Brain microvascular endothelial cell (primary cell): Measurements from ENCODE around the gene MAP4.

Source experiments
- DNase-seq: peaks from one replicate; pipeline ENCODE4 v3.0.0-alpha.2; 2020
- H3K27ac ChIP-seq: fragments of 250-450 bp; sonication (Bioruptor Pico); 2 replicates; pipeline ENCODE4 v1.5.1; 2020; ENCODE audit warnings: mild to moderate bottlenecking, moderate library complexity
- H3K27me3 ChIP-seq: fragments of 250-450 bp; sonication (Bioruptor Pico); replicated peaks from 2 replicates; pipeline ENCODE4 v1.5.1; 2020; ENCODE audit warnings: mild to moderate bottlenecking
- H3K36me3 ChIP-seq: fragments of 250-450 bp; sonication (Bioruptor Pico); replicated peaks from 2 replicates; pipeline ENCODE4 v1.5.1; 2020; ENCODE audit warnings: mild to moderate bottlenecking
- H3K4me3 ChIP-seq: 2 replicates; pipeline ENCODE4 v1.5.1; 2011; ENCODE audit warnings: low read depth, mild to moderate bottlenecking, control low read depth, low read length, moderate library complexity
- in situ Hi-C: cut with HindIII; loops from 2 replicates; pipeline ENCODE4 v1.10.0; 2017; ENCODE audit warnings: low sequenced_read_pairs, low pct_ligation_motif_present
- TF ChIP-seq, protein P1 (sequence below): IDR thresholded peaks from 2 replicates; pipeline ENCODE4 v1.5.1; 2011; ENCODE audit warnings: low read depth, mild to moderate bottlenecking, moderate library complexity, low read length, control low read depth, inconsistent platforms; ENCODE audit errors: missing control alignments

MAP4 gene

DNA sequence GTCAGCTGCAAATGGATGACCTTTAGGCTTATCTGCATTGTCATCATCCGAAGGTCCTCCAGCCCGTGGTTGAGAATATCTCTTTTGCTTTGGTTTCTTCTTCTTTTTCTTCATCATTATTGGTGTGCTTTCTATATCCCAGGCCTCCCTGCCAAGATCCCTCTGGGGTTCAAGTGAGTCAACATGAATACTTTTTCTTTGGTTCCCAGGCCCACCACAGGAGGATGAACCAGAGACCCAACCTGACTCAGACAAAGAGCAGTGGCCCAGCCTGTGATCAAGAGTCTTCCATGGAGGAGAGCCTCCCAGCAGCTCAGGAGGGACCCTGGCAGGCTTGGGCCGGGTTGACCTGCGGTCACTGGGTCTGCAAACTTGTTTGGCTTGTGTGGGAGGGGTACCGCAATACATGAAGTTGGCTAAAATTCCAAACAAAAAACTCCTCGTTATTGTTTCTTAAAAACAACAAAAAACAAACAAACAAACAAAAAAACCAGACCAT lies 104.2 kb downstream of the MAP4 start:
- Histone ChIP-seq H3K27me3 (no peaks in the 10 kb centered on the region), H3K36me3 (peaks cover 52% of the 10 kb centered on the region), H3K27ac (peak overlapping the region; percentile 65), H3K4me3 (no peak overlapping the region)
- in situ Hi-C loops, result no loop called here
- DNase-seq, result peak; percentile 49
- TF ChIP-seq, protein P1, sequence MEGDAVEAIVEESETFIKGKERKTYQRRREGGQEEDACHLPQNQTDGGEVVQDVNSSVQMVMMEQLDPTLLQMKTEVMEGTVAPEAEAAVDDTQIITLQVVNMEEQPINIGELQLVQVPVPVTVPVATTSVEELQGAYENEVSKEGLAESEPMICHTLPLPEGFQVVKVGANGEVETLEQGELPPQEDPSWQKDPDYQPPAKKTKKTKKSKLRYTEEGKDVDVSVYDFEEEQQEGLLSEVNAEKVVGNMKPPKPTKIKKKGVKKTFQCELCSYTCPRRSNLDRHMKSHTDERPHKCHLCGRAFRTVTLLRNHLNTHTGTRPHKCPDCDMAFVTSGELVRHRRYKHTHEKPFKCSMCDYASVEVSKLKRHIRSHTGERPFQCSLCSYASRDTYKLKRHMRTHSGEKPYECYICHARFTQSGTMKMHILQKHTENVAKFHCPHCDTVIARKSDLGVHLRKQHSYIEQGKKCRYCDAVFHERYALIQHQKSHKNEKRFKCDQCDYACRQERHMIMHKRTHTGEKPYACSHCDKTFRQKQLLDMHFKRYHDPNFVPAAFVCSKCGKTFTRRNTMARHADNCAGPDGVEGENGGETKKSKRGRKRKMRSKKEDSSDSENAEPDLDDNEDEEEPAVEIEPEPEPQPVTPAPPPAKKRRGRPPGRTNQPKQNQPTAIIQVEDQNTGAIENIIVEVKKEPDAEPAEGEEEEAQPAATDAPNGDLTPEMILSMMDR, result no peak

DNA sequence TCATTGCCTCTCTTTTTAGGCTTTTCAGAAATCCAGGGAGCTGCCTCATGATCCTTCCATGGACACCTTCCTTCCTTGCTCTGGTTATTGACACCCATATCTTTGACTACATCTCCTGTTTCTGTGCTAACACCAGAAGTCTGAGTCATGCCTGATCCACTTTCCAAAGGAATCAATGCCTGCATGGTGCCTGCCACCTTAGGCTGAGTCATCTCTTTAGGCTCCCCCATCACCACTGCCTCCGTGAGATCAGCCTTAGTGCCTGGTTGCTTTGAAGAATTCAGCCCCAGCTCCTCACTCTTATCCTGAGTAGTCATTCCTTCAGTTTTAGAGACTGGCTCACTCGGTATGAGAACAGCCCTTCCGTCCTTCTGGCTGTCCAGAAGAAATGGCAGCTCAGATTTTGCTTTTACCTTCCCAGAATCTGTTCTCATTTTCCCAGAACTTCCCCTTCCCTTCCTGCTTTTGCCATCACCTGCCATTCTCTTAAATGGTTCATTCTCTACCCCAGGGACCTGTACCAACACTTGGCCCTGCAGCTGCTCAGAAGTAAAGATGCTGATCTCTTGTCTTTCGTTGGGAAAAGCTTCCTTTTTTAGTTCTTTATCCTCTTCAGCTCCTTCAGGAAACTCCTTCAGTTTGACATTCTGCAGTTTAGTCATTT lies 105.3 kb downstream of the MAP4 start:
- H3K27ac ChIP-seq, result peak overlapping the region; percentile 65
- TF ChIP-seq, protein P1, result no peak
- H3K36me3 ChIP-seq, result peaks cover 45% of the 10 kb centered on the region
- H3K27me3 ChIP-seq, result no peaks in the 10 kb centered on the region
- peak; percentile 94 for DNase-seq
- in situ Hi-C loops, result no loop called here
- no peak overlapping the region for H3K4me3 ChIP-seq

DNA sequence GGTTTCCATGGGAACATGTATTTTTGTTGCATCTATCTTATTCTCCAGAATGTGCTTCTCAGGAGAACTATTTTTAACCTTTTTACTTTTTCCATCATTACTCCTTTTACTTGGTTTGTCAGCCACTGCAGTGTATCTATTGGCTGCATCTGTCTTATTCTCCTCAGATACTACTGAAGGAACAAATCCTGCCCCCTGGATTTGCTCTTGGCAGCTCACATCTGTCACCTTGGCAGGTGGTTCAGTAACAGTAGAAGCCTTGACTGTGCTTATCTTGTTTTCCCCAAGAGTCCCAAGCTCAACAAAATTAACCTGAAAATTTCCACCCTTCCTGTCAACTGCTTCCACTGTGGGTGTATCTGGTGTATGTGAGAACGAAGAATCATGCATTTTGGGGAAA lies 106.0 kb downstream of the MAP4 start:
- Histone ChIP-seq H3K27me3 (no peaks in the 10 kb centered on the region), H3K4me3 (no peak overlapping the region), H3K36me3 (peaks cover 38% of the 10 kb centered on the region), H3K27ac (peak overlapping the region; percentile 15)
- TF ChIP-seq, protein P1, result no peak
- no peak for DNase-seq
- in situ Hi-C loops, result no loop called here

DNA sequence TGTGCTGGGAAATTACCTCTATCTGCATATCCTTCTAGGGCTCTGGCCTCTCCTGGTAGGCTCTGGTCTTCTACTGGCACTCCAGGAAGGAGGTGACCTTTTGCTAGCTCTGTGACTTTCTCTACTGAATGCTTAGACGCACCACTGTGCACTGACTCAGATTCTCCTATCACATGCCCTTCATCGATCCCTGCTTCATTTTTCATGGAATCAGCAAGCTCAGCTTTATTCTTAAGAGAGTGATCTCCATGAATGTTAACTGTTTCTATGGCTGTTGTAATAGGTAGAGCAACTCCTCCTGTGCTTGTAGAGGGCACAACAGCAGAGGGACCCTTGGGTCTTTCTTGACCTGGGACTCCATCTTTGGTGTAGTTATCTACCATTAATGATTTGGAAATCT lies 106.6 kb downstream of the MAP4 start:
- in situ Hi-C loops, result no loop called here
- TF ChIP-seq, protein P1, result no peak
- Histone ChIP-seq H3K27ac (no peak overlapping the region), H3K4me3 (no peak overlapping the region), H3K27me3 (no peaks in the 10 kb centered on the region), H3K36me3 (peaks cover 36% of the 10 kb centered on the region)
- DNase-seq, result no peak

DNA sequence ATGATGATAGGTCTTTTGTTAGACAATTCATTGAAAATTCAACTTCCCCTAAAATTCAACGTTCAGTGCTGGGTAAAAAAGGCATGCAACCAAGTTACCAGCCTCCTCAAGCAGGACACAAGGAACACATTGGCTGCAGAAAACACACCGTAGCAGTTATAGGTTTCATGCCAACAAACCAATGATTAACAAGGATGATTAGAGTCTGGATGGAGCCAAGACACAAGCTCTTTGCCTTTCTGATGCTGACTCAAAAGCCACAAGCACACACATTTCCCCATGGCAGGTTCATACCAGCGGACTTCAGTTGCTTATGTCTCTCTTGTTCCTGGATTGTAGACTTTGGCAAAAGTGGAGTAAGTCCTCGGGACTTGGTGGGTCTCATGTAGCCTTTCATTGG lies 107.5 kb downstream of the MAP4 start:
- in situ Hi-C loops, result no loop called here
- no peaks in the 10 kb centered on the region for H3K27me3 ChIP-seq
- H3K36me3 ChIP-seq, result peaks cover 29% of the 10 kb centered on the region
- TF ChIP-seq, protein P1, result no peak
- no peak overlapping the region for H3K27ac ChIP-seq
- no peak for DNase-seq
- no peak overlapping the region for H3K4me3 ChIP-seq

DNA sequence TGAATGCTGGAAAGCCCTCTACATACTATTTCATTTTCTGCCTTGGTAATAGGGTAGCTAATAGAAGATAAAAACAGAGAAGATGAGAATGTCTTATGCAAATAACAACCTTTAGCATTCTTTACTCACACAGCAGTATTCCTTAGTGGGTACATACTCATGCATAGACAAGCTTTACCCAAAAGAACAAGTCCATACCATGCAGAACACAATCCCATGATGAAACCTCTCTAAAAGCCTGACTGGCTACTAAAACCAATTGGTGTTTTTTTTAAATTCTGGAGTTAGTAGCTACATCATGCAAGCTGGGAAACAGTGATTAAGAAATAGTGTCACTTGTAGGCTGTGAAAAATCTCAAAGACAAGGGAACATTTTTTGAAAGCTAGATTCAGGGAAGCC lies 108.4 kb downstream of the MAP4 start:
- DNase-seq, result no peak
- Histone ChIP-seq H3K36me3 (peaks cover 31% of the 10 kb centered on the region), H3K4me3 (no peak overlapping the region), H3K27ac (no peak overlapping the region), H3K27me3 (no peaks in the 10 kb centered on the region)
- in situ Hi-C loops, result no loop called here
- TF ChIP-seq, protein P1, result no peak
